BJ (cell line): Measurements from ENCODE around the gene EXPH5. TPM values are rescaled to one million over a fixed set of nuclear protein-coding genes. Genes with fewer than 3 reads are reported as not detected.

Experiments
- CTCF ChIA-PET: fragments of 350-600 bp; formaldehyde crosslinking; extraction: SDS; loops from one replicate; lab custom pipeline; 2021; ENCODE audit warnings: antibody characterized with exemption, inconsistent platforms; lab: Yijun Ruan, JAX
- POLR2A ChIA-PET: fragments of 300-600 bp; sonication (Branson Sonifier 250); formaldehyde crosslinking; extraction: SDS; loops from one replicate; lab custom pipeline; 2021; ENCODE audit warnings: antibody characterized with exemption; lab: Charles Lee
- DNase-seq: peaks from one replicate; pipeline ENCODE4 v3.0.0-alpha.2; 2011; ENCODE audit warnings: low read depth
- H3K27me3 ChIP-seq: 2 replicates; pipeline ENCODE4 v1.6.0; 2011; ENCODE audit warnings: low read length; ENCODE audit not compliant: control insufficient read depth, insufficient read depth
- H3K36me3 ChIP-seq: 2 replicates; pipeline ENCODE4 v1.5.1; 2011; ENCODE audit warnings: low read length; ENCODE audit not compliant: control insufficient read depth, insufficient read depth
- H3K4me3 ChIP-seq: 2 replicates; pipeline ENCODE4 v1.5.1; 2011; ENCODE audit warnings: low read depth, mild to moderate bottlenecking, control low read depth, low read length
- CTCF ChIP-seq: IDR thresholded peaks from 2 replicates; pipeline ENCODE4 v1.5.1; 2011; ENCODE audit warnings: low read depth, mild to moderate bottlenecking, control low read depth, inconsistent platforms, low read length, moderate library complexity; ENCODE audit not compliant: insufficient read depth
- polyA plus RNA-seq: library from polyadenylated mRNA; depleted of rRNA; stranded (reverse); fragments of >200 nt; gene quantifications from 2 replicates; pipeline ENCODE4 v1.2.3, GENCODE V29; 2011

The EXPH5 gene
- polyA plus RNA-seq, 1 experiment: 0.38 TPM

GRCh38 chr11:108543316-108543964, 50.1 kb downstream of the EXPH5 start:
- Histone ChIP-seq H3K4me3 (no peak overlapping the region), H3K27me3 (no peaks in the 10 kb centered on the region)

GRCh38 chr11:108541531-108541930, 52.0 kb downstream of the EXPH5 start:
- ChIA-PET CTCF (no interaction called here), POLR2A (no interaction called here)
- Histone ChIP-seq H3K36me3 (no peaks in the 10 kb centered on the region), H3K4me3 (no peak overlapping the region), H3K27me3 (no peaks in the 10 kb centered on the region)
- no peak for TF ChIP-seq CTCF
- DNase-seq: no peak

More at GRCh38 chr11:108543316-108543964, 50.1 kb downstream of the EXPH5 start:
- ChIA-PET POLR2A (no interaction called here), CTCF (no interaction called here)
- no peaks in the 10 kb centered on the region for H3K36me3 ChIP-seq
- TF ChIP-seq CTCF: no peak
- no peak for DNase-seq

GRCh38 chr11:108538502-108538901, 55.1 kb downstream of the EXPH5 start:
- TF ChIP-seq CTCF: no peak
- ChIA-PET POLR2A (interaction anchor here (0.6 kb wide), 1 partner anchor 149 kb away, joined by 6 read pairs; no protein-coding TSS in a partner anchor), CTCF (no interaction called here)
- no peak overlapping the region for H3K4me3 ChIP-seq
- no peak for DNase-seq
- no peaks in the 10 kb centered on the region for H3K27me3 ChIP-seq
- H3K36me3 ChIP-seq: no peaks in the 10 kb centered on the region

- no peak for TF ChIP-seq CTCF
- H3K36me3 ChIP-seq: no peaks in the 10 kb centered on the region
- POLR2A ChIA-PET: interaction anchor here (0.6 kb wide), 1 partner anchor 148 kb away, joined by 6 read pairs; no protein-coding TSS in a partner anchor
- no peak overlapping the region for H3K4me3 ChIP-seq
- no peaks in the 10 kb centered on the region for H3K27me3 ChIP-seq
- CTCF ChIA-PET: no interaction called here
- DNase-seq: no peak
Observed at GRCh38 chr11:108538022-108538424, 55.5 kb downstream of the EXPH5 start.

- ChIA-PET CTCF (no interaction called here), POLR2A (no interaction called here)
- Histone ChIP-seq H3K27me3 (no peaks in the 10 kb centered on the region), H3K36me3 (no peaks in the 10 kb centered on the region), H3K4me3 (no peak overlapping the region)
- DNase-seq: no peak
- no peak for TF ChIP-seq CTCF
Observed at GRCh38 chr11:108536783-108537182, 56.8 kb downstream of the EXPH5 start.
